HepG2 (cell line): ENCODE results near the gene FHIT. TPM values are rescaled to one million over a fixed set of nuclear protein-coding genes. Genes with fewer than 3 reads are reported as not detected.

Experiments
- ATAC-seq: fragments of 200-7000 bp; cut with Tn5 transposase; 3 replicates; pipeline ENCODE4 v1.9.1; 2020; ENCODE audit warnings: mild to moderate bottlenecking, moderate library complexity
- BruUV-seq: library from RNA; stranded (reverse); fragments of 400-500 nt; replicated peaks from 2 replicates; lab custom pipeline; 2021; lab: Mats Ljungman, UMichigan
- CTCF ChIA-PET: fragments of 300-600 bp; formaldehyde crosslinking; extraction: SDS; loops from one replicate; lab custom pipeline; 2021; ENCODE audit warnings: low total read pairs, inconsistent platforms, low intra/inter-chr PET ratio; lab: Yijun Ruan, JAX
- POLR2A ChIA-PET: fragments of 350-600 bp; sonication (Branson Sonifier 250); formaldehyde crosslinking; loops from one replicate; lab custom pipeline; 2020; ENCODE audit warnings: antibody characterized with exemption, inconsistent platforms; lab: Yijun Ruan, JAX
- DNase-seq: peaks from one replicate; pipeline ENCODE4 v3.0.0-alpha.2; 2015; ENCODE audit warnings: low spot score
- FAIRE-seq: peaks from 3 replicates; lab custom pipeline; 2011; peaks lifted over from hg19 to GRCh38; lab: Jason Lieb, UNC
- H2AFZ ChIP-seq: one replicate; pipeline ENCODE4 v1.6.1; 2011; ENCODE audit warnings: low read length, inconsistent platforms
- H3K27ac ChIP-seq: fragments of 300-600 bp; 3 replicates; pipeline ENCODE4 v1.8.0; 2011; ENCODE audit warnings: mixed run types, mild to moderate bottlenecking, mixed read lengths, low read length, inconsistent platforms; ENCODE audit not compliant: insufficient read depth; ENCODE audit errors: extremely low read length
- H3K27me3 ChIP-seq, 2 experiments: fragments of 200-600 bp in 1 of 2; 2 replicates in 1 of 2; 3 replicates in 1 of 2; pipeline versions ENCODE4 v1.6.0 to v1.8.0; 2011; ENCODE audit warnings: low read length in 2 of 2, mild to moderate bottlenecking in 2 of 2, moderate library complexity in 2 of 2, inconsistent platforms in 1 of 2; ENCODE audit not compliant: insufficient read depth in 2 of 2, control insufficient read depth in 1 of 2
- H3K36me3 ChIP-seq, 2 experiments: fragments of 200-600 bp in 1 of 2; replicated peaks in 1 of 2; 2 replicates in 1 of 2; 3 replicates in 1 of 2; pipeline versions ENCODE4 v1.5.1 to v1.8.0; 2011; ENCODE audit warnings: low read length in 2 of 2, inconsistent platforms in 1 of 2; ENCODE audit not compliant: insufficient read depth in 2 of 2, control insufficient read depth in 1 of 2
- H3K4me1 ChIP-seq: 2 replicates; pipeline ENCODE4 v1.5.1; 2012; ENCODE audit warnings: low read length, inconsistent platforms; ENCODE audit not compliant: insufficient read depth
- H3K4me2 ChIP-seq: 2 replicates; pipeline ENCODE4 v1.6.0; 2011; ENCODE audit warnings: low read depth, low read length, inconsistent platforms
- H3K4me3 ChIP-seq, 3 experiments: fragments of 200-600 bp in 1 of 3; sonication (generic), shearing (Covaris generic) in 1 of 3; replicated peaks in 1 of 3; 2 replicates each; pipeline ENCODE4 v1.5.1; 2011 to 2016; ENCODE audit warnings: low read length in 3 of 3, inconsistent platforms in 2 of 3, low read depth in 2 of 3, mild to moderate bottlenecking in 2 of 3, control low read depth in 1 of 3, mixed read lengths in 1 of 3; ENCODE audit not compliant: insufficient read depth in 1 of 3
- H3K79me2 ChIP-seq: one replicate; pipeline ENCODE4 v1.6.1; 2011; ENCODE audit warnings: low read length, inconsistent platforms; ENCODE audit not compliant: insufficient read depth
- H3K9ac ChIP-seq: 2 replicates; pipeline ENCODE4 v1.6.0; 2011; ENCODE audit warnings: mild to moderate bottlenecking, low read depth, low read length, inconsistent platforms; ENCODE audit not compliant: insufficient read depth
- H3K9me3 ChIP-seq: 2 replicates; pipeline ENCODE4 v1.5.1; 2012; ENCODE audit warnings: mild to moderate bottlenecking, low read length
- H4K20me1 ChIP-seq: 2 replicates; pipeline ENCODE4 v1.6.0; 2011; ENCODE audit warnings: inconsistent platforms, mild to moderate bottlenecking, low read length, moderate library complexity; ENCODE audit not compliant: insufficient read depth
- CREB1 ChIP-seq, 2 experiments: fragments of 450-650 bp in 1 of 2; IDR thresholded peaks; 2 replicates each; pipeline ENCODE4 v1.6.1; 2016 to 2017; ENCODE audit warnings: control low read depth in 1 of 2, mild to moderate bottlenecking in 1 of 2, missing compliant biosample characterization in 1 of 2, missing genetic modification characterization in 1 of 2
- HOXA9 ChIP-seq: sonication (generic); formaldehyde crosslinking; IDR thresholded peaks from 2 replicates; pipeline ENCODE4 v1.8.1; 2022; ENCODE audit warnings: missing genetic modification reagents, mild to moderate bottlenecking, moderate library complexity, borderline replicate concordance
- KDM6A ChIP-seq: IDR thresholded peaks from 2 replicates; pipeline ENCODE4 v1.6.1; 2016; ENCODE audit warnings: low read depth
- KMT2A ChIP-seq: sonication (generic); formaldehyde crosslinking; IDR thresholded peaks from 2 replicates; pipeline ENCODE4 v1.4.0; 2020; ENCODE audit warnings: missing genetic modification reagents
- SAP130 ChIP-seq: IDR thresholded peaks from 2 replicates; pipeline ENCODE4 v1.6.1; 2016; ENCODE audit warnings: low read depth
- SETDB1 ChIP-seq: sonication (generic); formaldehyde crosslinking; IDR thresholded peaks from 2 replicates; pipeline ENCODE4 v1.5.1; 2020; ENCODE audit warnings: missing genetic modification reagents, mild to moderate bottlenecking, borderline replicate concordance
- TAF15 ChIP-seq: fragments of 200-400 bp; formaldehyde crosslinking; IDR thresholded peaks from one replicate; pipeline ENCODE4 v1.6.1; 2018; ENCODE audit warnings: mild to moderate bottlenecking, low read depth, low read length; ENCODE audit not compliant: poor library complexity, severe bottlenecking
- ZNF432 ChIP-seq: sonication (generic); formaldehyde crosslinking; IDR thresholded peaks from 2 replicates; pipeline ENCODE4 v1.5.0; 2020; ENCODE audit warnings: missing genetic modification reagents, mild to moderate bottlenecking, borderline replicate concordance
- ZNF451 ChIP-seq: sonication (generic); formaldehyde crosslinking; IDR thresholded peaks from 2 replicates; pipeline ENCODE4 v1.5.0; 2020; ENCODE audit warnings: mild to moderate bottlenecking, missing genetic modification reagents
- WGBS: methylation state at CpG from one replicate; pipeline ENCODE4 v1.1.6; 2017; ENCODE audit warnings: low lambda C conversion rate; 5-methylcytosine and 5-hydroxymethylcytosine counted together
- in situ Hi-C: cut with HindIII; loops from 2 replicates; pipeline ENCODE4 v1.10.0; 2017; ENCODE audit warnings: low pct_unique_long_range_greater_than_20kb; ENCODE audit not compliant: extremely low pct_ligation_motif_present
- intact Hi-C: fragments of 100-400 bp; cut with micrococcal nuclease; formaldehyde crosslinking; loops from one replicate; pipeline ENCODE4 v1.10.0; 2022; ENCODE audit not compliant: unreplicated experiment
- polyA plus RNA-seq, 8 experiments: library from polyadenylated mRNA; depleted of rRNA in 3 of 8; stranded (reverse) in 7 of 8; unstranded in 1 of 8; fragments of >200 nt; fragmentation: Illumina TruSeq in 4 of 8; extraction: Trizol in 4 of 8; gene quantifications; 2 replicates each; pipeline versions ENCODE4 v1.2.1 to v1.2.3, GENCODE V29; 2011 to 2016; ENCODE audit warnings: low read depth in 4 of 8, missing spikeins in 1 of 8, mixed read lengths in 1 of 8; ENCODE audit not compliant: insufficient read depth in 1 of 8
- total RNA-seq, 5 experiments: library from RNA; depleted of rRNA; stranded (reverse); fragments of >200 nt; fragmentation: Illumina TruSeq; extraction: Trizol; gene quantifications; 2 replicates each; pipeline ENCODE4 v1.2.3, GENCODE V29; 2016; ENCODE audit warnings: low read depth in 1 of 5
- TF ChIP-seq, protein P1 (sequence below): sonication (generic); formaldehyde crosslinking; IDR thresholded peaks from 2 replicates; pipeline ENCODE4 v1.5.1; 2020; ENCODE audit warnings: mild to moderate bottlenecking, missing genetic modification reagents, moderate library complexity
- TF ChIP-seq, protein P2 (sequence below): sonication (generic); formaldehyde crosslinking; IDR thresholded peaks from 2 replicates; pipeline ENCODE4 v1.8.0; 2022; ENCODE audit warnings: missing genetic modification reagents, mild to moderate bottlenecking, borderline replicate concordance
- TF ChIP-seq, protein P3 (sequence below): sonication (generic); formaldehyde crosslinking; IDR thresholded peaks from 2 replicates; pipeline ENCODE4 v1.4.0; 2020; ENCODE audit warnings: missing genetic modification reagents

Gene FHIT
- total and polyA plus RNA-seq, 2 of the 13 experiments (the other 11 are each of a cell fraction or from before 2014, with no cell fraction given) = 4.0 to 4.6 TPM

DNA sequence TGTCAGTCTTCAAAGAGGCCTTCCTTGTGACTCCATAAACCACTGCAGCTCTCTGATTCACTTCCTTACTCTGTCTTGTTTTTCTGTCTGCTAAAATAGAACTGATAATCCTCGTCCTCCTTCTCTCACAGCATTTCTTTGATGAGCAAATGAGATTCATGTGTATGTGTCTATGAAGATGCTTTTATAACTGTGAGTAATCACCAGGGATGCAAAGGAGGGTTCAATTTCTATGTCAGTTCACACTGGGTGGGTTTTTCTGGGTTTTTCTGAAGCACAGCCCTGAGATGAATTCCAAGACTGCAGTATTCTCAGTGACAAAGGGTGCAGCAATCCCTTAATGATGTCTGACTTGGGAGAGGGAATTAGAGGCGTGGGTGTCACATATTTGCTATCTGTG lies 1454.8 kb downstream of the FHIT start (continued):
- TF ChIP-seq, protein P1, sequence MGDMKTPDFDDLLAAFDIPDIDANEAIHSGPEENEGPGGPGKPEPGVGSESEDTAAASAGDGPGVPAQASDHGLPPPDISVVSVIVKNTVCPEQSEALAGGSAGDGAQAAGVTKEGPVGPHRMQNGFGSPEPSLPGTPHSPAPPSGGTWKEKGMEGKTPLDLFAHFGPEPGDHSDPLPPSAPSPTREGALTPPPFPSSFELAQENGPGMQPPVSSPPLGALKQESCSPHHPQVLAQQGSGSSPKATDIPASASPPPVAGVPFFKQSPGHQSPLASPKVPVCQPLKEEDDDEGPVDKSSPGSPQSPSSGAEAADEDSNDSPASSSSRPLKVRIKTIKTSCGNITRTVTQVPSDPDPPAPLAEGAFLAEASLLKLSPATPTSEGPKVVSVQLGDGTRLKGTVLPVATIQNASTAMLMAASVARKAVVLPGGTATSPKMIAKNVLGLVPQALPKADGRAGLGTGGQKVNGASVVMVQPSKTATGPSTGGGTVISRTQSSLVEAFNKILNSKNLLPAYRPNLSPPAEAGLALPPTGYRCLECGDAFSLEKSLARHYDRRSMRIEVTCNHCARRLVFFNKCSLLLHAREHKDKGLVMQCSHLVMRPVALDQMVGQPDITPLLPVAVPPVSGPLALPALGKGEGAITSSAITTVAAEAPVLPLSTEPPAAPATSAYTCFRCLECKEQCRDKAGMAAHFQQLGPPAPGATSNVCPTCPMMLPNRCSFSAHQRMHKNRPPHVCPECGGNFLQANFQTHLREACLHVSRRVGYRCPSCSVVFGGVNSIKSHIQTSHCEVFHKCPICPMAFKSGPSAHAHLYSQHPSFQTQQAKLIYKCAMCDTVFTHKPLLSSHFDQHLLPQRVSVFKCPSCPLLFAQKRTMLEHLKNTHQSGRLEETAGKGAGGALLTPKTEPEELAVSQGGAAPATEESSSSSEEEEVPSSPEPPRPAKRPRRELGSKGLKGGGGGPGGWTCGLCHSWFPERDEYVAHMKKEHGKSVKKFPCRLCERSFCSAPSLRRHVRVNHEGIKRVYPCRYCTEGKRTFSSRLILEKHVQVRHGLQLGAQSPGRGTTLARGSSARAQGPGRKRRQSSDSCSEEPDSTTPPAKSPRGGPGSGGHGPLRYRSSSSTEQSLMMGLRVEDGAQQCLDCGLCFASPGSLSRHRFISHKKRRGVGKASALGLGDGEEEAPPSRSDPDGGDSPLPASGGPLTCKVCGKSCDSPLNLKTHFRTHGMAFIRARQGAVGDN (CRISPR knock-in tag) = no peak
- no peak for TF ChIP-seq HOXA9 (CRISPR knock-in tag)
- TF ChIP-seq, all 625 proteins: peak for 0

- WGBS = 58% methylated on average over 7 of the region's 7 CpGs
- no peaks in the 10 kb centered on the region for H3K79me2 ChIP-seq
- CTCF ChIA-PET = no interaction called here
- H3K9ac ChIP-seq = no peak overlapping the region
- FAIRE-seq (no peak), DNase-seq (no peak), ATAC-seq (no peak)
- TF ChIP-seq, protein P2, sequence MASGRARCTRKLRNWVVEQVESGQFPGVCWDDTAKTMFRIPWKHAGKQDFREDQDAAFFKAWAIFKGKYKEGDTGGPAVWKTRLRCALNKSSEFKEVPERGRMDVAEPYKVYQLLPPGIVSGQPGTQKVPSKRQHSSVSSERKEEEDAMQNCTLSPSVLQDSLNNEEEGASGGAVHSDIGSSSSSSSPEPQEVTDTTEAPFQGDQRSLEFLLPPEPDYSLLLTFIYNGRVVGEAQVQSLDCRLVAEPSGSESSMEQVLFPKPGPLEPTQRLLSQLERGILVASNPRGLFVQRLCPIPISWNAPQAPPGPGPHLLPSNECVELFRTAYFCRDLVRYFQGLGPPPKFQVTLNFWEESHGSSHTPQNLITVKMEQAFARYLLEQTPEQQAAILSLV (CRISPR knock-in tag) = no peak
- TF ChIP-seq KDM6A (CRISPR knock-in tag) (no peak), TAF15 (no peak), SETDB1 (CRISPR knock-in tag) (no peak), SAP130 (no peak), CREB1 (IDR thresholded peaks at IDR 0.05) (no peak), CREB1 (CRISPR knock-in tag; IDR thresholded peaks at IDR 0.05) (no peak), KMT2A (CRISPR knock-in tag) (no peak), ZNF432 (CRISPR knock-in tag) (no peak), ZNF451 (no peak)
- TF ChIP-seq, protein P3, sequence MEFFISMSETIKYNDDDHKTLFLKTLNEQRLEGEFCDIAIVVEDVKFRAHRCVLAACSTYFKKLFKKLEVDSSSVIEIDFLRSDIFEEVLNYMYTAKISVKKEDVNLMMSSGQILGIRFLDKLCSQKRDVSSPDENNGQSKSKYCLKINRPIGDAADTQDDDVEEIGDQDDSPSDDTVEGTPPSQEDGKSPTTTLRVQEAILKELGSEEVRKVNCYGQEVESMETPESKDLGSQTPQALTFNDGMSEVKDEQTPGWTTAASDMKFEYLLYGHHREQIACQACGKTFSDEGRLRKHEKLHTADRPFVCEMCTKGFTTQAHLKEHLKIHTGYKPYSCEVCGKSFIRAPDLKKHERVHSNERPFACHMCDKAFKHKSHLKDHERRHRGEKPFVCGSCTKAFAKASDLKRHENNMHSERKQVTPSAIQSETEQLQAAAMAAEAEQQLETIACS = no peak
- in situ Hi-C loops = no loop called here
- POLR2A ChIA-PET = no interaction called here
- H3K27me3 ChIP-seq = no peaks in the 10 kb centered on the region; a peak in 1 of 5 replicates
- no peak overlapping the region for H3K4me2 ChIP-seq
- no TSS peak for BruUV-seq
- intact Hi-C loops = no loop called here
- H3K9me3 ChIP-seq = no peaks in the 10 kb centered on the region
- no peak overlapping the region for H2AFZ ChIP-seq
- no peak overlapping the region for H3K27ac ChIP-seq
- no peak overlapping the region for H3K4me3 ChIP-seq
- peaks cover 26% of the 10 kb centered on the region for H3K4me1 ChIP-seq
- no peaks in the 10 kb centered on the region for H4K20me1 ChIP-seq
- no peaks in the 10 kb centered on the region for H3K36me3 ChIP-seq
Observed at GRCh38 chr3:59795756-59796155, 1455.5 kb downstream of the FHIT start.
